GM23248 (cell line): ENCODE measurements around the gene GSK3A. TPM values are rescaled to one million over a fixed set of nuclear protein-coding genes. Genes with fewer than 3 reads are reported as not detected.

Experiments
- DNase-seq: peaks from one replicate; pipeline ENCODE4 v3.0.0-alpha.2; 2015
- H2AFZ ChIP-seq: fragments of 200-600 bp; sonication (generic); 2 replicates; pipeline ENCODE4 v1.6.1; 2016; ENCODE audit warnings: antibody characterized with exemption
- H3F3A ChIP-seq: fragments of 200-600 bp; sonication (generic); 2 replicates; pipeline ENCODE4 v1.6.1; 2016; ENCODE audit warnings: mild to moderate bottlenecking, antibody characterized with exemption, mixed run types; ENCODE audit not compliant: insufficient read depth
- H3K27ac ChIP-seq: fragments of 200-600 bp; sonication (generic); 2 replicates; pipeline ENCODE4 v1.5.1; 2016; ENCODE audit warnings: mild to moderate bottlenecking
- H3K27me3 ChIP-seq: fragments of 200-600 bp; sonication (generic); replicated peaks from 2 replicates; pipeline ENCODE4 v1.6.1; 2016; ENCODE audit warnings: mild to moderate bottlenecking; ENCODE audit not compliant: insufficient read depth
- H3K36me3 ChIP-seq: fragments of 200-600 bp; sonication (generic); 2 replicates; pipeline ENCODE4 v1.6.1; 2016; ENCODE audit warnings: low read depth, mild to moderate bottlenecking
- H3K4me1 ChIP-seq: fragments of 200-600 bp; sonication (generic); 2 replicates; pipeline ENCODE4 v1.6.1; 2016; ENCODE audit warnings: mild to moderate bottlenecking; ENCODE audit not compliant: insufficient read depth
- H3K4me2 ChIP-seq: fragments of 200-600 bp; sonication (generic); one replicate; pipeline ENCODE4 v1.6.1; 2016; ENCODE audit warnings: mild to moderate bottlenecking; ENCODE audit not compliant: unreplicated experiment
- H3K4me3 ChIP-seq: fragments of 200-600 bp; sonication (generic); 2 replicates; pipeline ENCODE4 v1.5.1; 2016; ENCODE audit warnings: mild to moderate bottlenecking
- H3K79me2 ChIP-seq: fragments of 200-600 bp; sonication (generic); 2 replicates; pipeline ENCODE4 v1.6.1; 2016; ENCODE audit warnings: mild to moderate bottlenecking; ENCODE audit not compliant: insufficient read depth
- H3K9ac ChIP-seq: fragments of 200-600 bp; sonication (generic); 2 replicates; pipeline ENCODE4 v1.6.1; 2016; ENCODE audit warnings: mild to moderate bottlenecking
- H3K9me2 ChIP-seq: fragments of 200-600 bp; sonication (generic); 2 replicates; pipeline ENCODE4 v1.6.1; 2016; ENCODE audit warnings: mixed run types, mild to moderate bottlenecking, moderate library complexity; ENCODE audit not compliant: insufficient read depth
- H3K9me3 ChIP-seq: fragments of 200-600 bp; sonication (generic); one replicate; pipeline ENCODE4 v1.6.1; 2017; ENCODE audit warnings: low read depth
- H4K20me1 ChIP-seq: fragments of 200-600 bp; sonication (generic); 2 replicates; pipeline ENCODE4 v1.6.0; 2016; ENCODE audit not compliant: insufficient read depth
- EZH2 ChIP-seq: fragments of 200-600 bp; sonication (generic); IDR thresholded peaks from 2 replicates; pipeline ENCODE4 v1.6.1; 2018; ENCODE audit warnings: antibody characterized with exemption, mild to moderate bottlenecking; ENCODE audit not compliant: insufficient read depth, poor library complexity, severe bottlenecking
- EZH2phosphoT487 ChIP-seq: fragments of 200-600 bp; sonication (generic); IDR thresholded peaks from 2 replicates; pipeline ENCODE4 v1.6.1; 2018; ENCODE audit warnings: antibody characterized with exemption, moderate library complexity, mild to moderate bottlenecking, low read depth; ENCODE audit not compliant: insufficient read depth
- WGBS, 2 experiments: methylation state at CpG; one replicate each; pipeline ENCODE4 v1.1.6; 2015 to 2017; ENCODE audit warnings: low lambda C conversion rate in 2 of 2, low coverage in 1 of 2; ENCODE audit errors: missing lambda C conversion rate in 2 of 2; 5-methylcytosine and 5-hydroxymethylcytosine counted together
- in situ Hi-C: fragments of 300-500 bp; cut with MboI; formaldehyde crosslinking; loops from 2 replicates; pipeline ENCODE4 v1.15.0; 2020
- polyA plus RNA-seq: library from polyadenylated mRNA; unstranded; fragments of >200 nt; fragmentation: Nextera tagmentation; extraction: Ambion mirVana; gene quantifications from 2 replicates; pipeline ENCODE4 v1.2.1, GENCODE V29; 2016
- total RNA-seq: library from RNA; depleted of rRNA; stranded (reverse); fragments of >200 nt; shearing (Covaris generic); gene quantifications from 2 replicates; pipeline ENCODE4 v1.2.3, GENCODE V29; 2014

Gene GSK3A
- total and polyA plus RNA-seq, 2 experiments from 2014 or later, result 13.0 to 33.4 TPM

DNA sequence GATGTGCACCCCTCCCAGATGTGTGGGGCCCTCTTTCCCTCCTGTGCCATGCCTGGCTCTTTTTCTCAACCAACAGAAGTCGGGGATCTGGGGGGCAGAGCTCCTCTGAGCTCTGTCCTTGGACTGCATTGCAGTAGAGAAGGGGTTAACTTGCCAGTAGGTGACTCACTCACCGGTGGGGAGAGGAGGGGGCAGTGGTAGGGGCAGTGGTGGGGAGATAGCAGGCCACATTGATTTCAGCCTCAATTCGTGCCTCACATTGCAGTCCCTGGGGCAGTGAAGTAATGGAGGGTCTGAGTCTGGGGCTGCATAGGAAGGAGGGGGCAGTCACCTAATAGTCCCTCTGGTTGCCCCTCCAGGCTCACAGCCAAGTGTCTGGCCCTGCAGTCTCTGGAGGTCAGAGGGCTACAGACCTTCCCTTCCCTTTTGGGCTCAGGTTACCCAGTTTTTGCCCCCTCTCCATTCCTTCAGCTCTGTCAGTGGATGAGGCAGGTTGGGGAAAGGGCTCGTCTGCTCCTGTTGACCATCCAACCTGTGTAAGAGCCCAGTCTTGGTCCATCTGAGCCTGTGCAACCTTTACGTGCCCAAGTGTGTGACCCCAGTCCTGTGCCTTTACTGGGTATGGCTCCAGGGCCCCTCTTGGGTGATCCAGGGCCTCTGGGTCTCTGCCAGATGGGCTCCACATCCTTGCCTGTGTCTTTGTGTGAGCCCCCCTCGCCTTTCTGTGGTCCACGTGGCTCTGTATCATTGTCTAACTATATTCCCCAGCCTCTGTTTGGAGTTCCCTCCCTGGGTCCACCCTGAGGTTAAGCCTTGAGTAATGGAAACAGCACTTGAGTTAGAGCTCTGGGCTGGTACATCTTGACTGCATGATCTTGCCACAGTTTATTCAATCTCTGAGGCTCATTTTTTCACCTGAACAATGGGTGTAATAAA is 39.7 kb upstream of the GSK3A start:
- H4K20me1 ChIP-seq, result no peaks in the 10 kb centered on the region

DNA sequence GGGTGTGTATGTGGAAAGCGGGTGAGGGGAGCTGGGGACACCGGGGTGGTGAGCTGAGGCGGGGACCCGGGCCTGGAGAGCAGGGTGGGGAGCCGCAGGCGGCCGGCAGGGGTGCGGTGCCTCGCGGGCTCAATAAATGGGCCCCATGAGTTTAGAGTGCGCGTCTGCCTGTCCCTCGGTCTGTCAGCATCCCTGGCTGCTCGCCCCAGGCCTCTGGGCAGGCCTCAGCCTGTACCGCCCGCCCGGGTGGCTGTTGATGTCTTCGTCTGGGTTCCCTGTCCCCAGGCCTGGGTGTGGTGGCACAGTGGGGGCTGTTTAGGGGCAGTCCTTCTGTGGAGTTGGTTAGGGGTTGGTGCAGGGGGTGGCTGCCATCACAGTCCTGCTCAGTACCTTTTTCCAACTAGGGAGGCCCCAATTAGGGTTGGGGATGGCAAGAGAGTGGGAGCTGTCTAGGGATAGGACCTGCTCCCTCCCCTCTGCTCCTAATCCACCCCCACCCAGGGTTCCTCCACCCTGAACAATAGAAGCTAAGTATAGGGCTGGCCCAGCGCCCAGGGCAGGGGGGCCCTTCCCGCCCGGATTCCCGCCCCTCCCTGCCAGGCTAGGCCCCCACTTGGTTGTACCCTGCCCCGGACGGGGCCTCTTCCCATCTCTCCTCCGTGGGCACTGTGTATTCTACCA is 38.9 kb upstream of the GSK3A start:
- H3K9me3 ChIP-seq, result no peaks in the 10 kb centered on the region
- H3K9me2 ChIP-seq, result no peaks in the 10 kb centered on the region
- H3K4me2 ChIP-seq, result peak overlapping the region; percentile 55
- H2AFZ ChIP-seq, result no peak overlapping the region
- H3K9ac ChIP-seq, result peak overlapping the region; percentile 80
- no peaks in the 10 kb centered on the region for H3K36me3 ChIP-seq
- peak overlapping the region; percentile 43 for H3K4me3 ChIP-seq
- H3F3A ChIP-seq, result peaks cover 26% of the 10 kb centered on the region
- TF ChIP-seq EZH2, result no peak
- TF ChIP-seq EZH2phosphoT487, result no peak
- WGBS, 2 experiments, result 4 to 10% methylated on average over 8 to 25 of the region's 25 CpGs
- in situ Hi-C loops, result no loop called here
- peak overlapping the region; percentile 87 for H3K27ac ChIP-seq
- H3K4me1 ChIP-seq, result peaks cover 67% of the 10 kb centered on the region
- H3K79me2 ChIP-seq, result peaks cover 64% of the 10 kb centered on the region
- no peaks in the 10 kb centered on the region for H3K27me3 ChIP-seq
- peak; percentile 83 for DNase-seq
- H4K20me1 ChIP-seq, result no peaks in the 10 kb centered on the region

More for the DNA sequence above, 39.7 kb upstream of the GSK3A start:
- Histone ChIP-seq H3K27ac (peak overlapping the region; percentile 87), H3K27me3 (no peaks in the 10 kb centered on the region), H3K4me3 (peak overlapping the region; percentile 43), H3K9me3 (no peaks in the 10 kb centered on the region), H3K4me1 (peaks cover 59% of the 10 kb centered on the region), H3K9me2 (no peaks in the 10 kb centered on the region), H3K36me3 (no peaks in the 10 kb centered on the region), H3F3A (peaks cover 24% of the 10 kb centered on the region), H2AFZ (no peak overlapping the region), H3K79me2 (peaks cover 62% of the 10 kb centered on the region), H3K4me2 (peak overlapping the region; percentile 55), H3K9ac (peak overlapping the region; percentile 80)
- TF ChIP-seq EZH2phosphoT487, result no peak
- no peak for TF ChIP-seq EZH2
- in situ Hi-C loops, result no loop called here
- DNase-seq, result peak; percentile 74
- WGBS, 2 experiments, result 19% methylated on average over 7 of the region's 7 CpGs

- Histone ChIP-seq H2AFZ (no peak overlapping the region), H3K9me3 (no peaks in the 10 kb centered on the region), H3K27ac (peak overlapping the region; percentile 87), H3K4me2 (peak overlapping the region; percentile 86), H3K9ac (peak overlapping the region; percentile 80), H3F3A (peaks cover 26% of the 10 kb centered on the region), H3K4me3 (peak overlapping the region; percentile 81), H3K9me2 (no peaks in the 10 kb centered on the region), H3K79me2 (peaks cover 64% of the 10 kb centered on the region), H3K27me3 (no peaks in the 10 kb centered on the region), H3K36me3 (no peaks in the 10 kb centered on the region), H3K4me1 (peaks cover 70% of the 10 kb centered on the region), H4K20me1 (no peaks in the 10 kb centered on the region)
- no peak for TF ChIP-seq EZH2phosphoT487
- no peak for TF ChIP-seq EZH2
- DNase-seq, result peak; percentile 77
- WGBS, 2 experiments, result 0% methylated on average over 20 of the region's 20 CpGs; no CpG with 5 or more reads in 1 of the 2 experiments
- in situ Hi-C loops, result no loop called here
Observed at GRCh38 chr19:42280815-42281145, 38.4 kb upstream of the GSK3A start.

GRCh38 chr19:42279902-42280814 is 37.8 kb upstream of the GSK3A start:
- TF ChIP-seq EZH2 (no peak), EZH2phosphoT487 (no peak)
- Histone ChIP-seq H3K4me3 (peak overlapping the region; percentile 81), H3F3A (peaks cover 26% of the 10 kb centered on the region), H3K9ac (peak overlapping the region; percentile 80), H2AFZ (peak overlapping the region; percentile 38), H3K9me2 (no peaks in the 10 kb centered on the region), H4K20me1 (no peaks in the 10 kb centered on the region), H3K27ac (peak overlapping the region; percentile 87), H3K9me3 (no peaks in the 10 kb centered on the region), H3K79me2 (peaks cover 64% of the 10 kb centered on the region), H3K27me3 (no peaks in the 10 kb centered on the region), H3K36me3 (no peaks in the 10 kb centered on the region), H3K4me1 (peaks cover 64% of the 10 kb centered on the region), H3K4me2 (peak overlapping the region; percentile 86)
- in situ Hi-C loops, result no loop called here
- DNase-seq, result peak; percentile 96
- 0 to 1% methylated on average over 47 to 88 of the region's 89 CpGs for WGBS, 2 experiments
